ENCODE measurements around the gene CYFIP2.

The CYFIP2 gene

DNA sequence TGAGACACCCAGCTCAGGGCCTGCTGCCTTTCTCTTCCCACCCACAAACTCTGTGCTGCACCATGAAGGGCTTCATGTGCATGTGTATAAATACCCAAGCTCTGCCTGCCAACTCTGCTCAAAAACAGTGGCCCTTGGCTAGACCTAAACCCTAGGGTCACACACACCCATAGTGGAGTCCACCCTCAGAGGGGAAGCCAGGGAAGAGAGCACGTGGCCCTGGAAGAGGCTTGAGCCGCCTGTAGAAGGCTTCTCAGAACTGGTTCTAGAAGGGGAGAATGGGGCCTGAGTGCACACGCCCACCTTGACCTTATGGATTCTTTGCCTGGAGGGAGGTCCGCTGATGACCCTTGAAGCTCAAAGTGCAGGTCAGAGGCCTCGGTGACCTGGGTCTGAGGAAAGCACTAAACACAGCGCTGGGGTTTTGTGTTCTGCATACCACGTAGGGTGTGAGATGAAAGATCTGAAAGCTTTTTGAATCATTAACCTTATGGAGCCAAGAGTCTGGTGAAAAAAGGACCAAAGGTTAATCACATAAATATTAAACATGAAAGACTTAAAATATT lies 60.6 kb downstream of the CYFIP2 start:
- no peak for DNase-seq (ENCODE audit: low read depth)

DNA sequence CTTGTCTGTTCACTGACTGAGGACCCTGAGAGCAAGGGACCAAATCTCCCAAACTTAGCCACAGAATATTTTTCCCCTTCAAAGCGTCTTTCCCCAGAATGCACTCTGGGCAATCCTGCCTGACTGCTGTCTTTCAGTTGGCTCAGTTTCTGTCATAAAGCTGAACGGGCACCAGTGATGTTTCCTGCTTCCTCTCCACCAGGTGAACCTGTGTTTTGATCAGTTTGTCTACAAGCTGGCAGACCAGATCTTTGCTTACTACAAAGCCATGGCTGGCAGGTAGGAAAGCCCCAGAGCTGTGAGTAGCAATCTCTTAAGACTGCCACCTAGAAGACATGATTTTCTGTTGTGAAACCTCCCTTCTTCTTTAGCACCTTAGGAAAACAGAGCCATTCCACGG lies 61.8 kb downstream of the CYFIP2 start:
- DNase-seq (ENCODE audit: low read depth): no peak

DNA sequence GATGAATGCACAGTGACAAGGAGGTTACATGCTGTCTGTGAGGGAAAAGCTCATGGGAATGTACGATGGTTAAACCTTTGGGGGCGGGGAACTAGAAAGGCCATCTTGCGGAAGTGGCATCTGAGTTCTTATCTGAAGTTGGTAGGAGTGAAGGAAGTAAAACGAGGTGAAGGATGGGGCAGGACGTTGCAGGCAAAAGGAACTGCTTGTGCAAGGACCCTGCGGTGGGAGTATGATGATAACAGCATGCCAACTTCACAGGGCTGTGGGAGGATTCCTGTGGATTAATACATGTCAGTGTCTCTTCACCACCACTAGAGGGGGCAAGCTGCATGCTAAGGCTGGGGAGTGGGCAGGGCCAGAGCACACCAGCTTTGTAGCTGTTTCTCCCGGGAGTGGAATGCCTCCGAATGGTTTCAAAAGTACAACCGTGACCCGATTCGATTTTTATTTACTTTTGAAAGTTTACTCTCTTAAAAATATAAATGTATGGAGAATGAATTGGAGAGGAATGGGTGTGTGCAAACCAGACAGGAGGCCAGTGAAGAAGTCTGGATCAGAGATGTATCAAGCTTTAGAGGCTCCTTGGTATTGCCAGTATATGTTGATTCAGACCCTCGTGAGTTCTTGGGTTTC lies 62.5 kb downstream of the CYFIP2 start:
- peak; percentile 25 for DNase-seq (ENCODE audit: low read depth)

DNA sequence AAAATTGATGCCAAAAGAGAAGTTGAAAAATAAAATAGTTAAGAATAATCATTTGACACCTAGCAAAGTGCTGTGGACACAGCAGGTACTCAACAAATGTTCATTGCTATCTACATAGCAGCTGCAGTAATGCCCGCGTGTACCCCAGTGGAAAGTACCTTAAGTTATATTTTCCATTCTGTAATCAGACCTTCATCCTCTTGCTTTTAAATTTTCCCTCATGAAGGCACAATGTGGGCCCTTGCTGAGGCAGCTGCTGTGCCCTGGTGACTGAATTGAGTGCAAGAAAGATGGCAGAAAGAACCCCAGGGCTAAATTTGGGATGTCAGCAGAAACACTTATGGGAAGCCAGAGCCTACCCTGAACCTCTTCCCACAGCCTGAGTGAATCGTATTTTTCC lies 65.9 kb downstream of the CYFIP2 start:
- no peak for DNase-seq (ENCODE audit: low read depth)

DNA sequence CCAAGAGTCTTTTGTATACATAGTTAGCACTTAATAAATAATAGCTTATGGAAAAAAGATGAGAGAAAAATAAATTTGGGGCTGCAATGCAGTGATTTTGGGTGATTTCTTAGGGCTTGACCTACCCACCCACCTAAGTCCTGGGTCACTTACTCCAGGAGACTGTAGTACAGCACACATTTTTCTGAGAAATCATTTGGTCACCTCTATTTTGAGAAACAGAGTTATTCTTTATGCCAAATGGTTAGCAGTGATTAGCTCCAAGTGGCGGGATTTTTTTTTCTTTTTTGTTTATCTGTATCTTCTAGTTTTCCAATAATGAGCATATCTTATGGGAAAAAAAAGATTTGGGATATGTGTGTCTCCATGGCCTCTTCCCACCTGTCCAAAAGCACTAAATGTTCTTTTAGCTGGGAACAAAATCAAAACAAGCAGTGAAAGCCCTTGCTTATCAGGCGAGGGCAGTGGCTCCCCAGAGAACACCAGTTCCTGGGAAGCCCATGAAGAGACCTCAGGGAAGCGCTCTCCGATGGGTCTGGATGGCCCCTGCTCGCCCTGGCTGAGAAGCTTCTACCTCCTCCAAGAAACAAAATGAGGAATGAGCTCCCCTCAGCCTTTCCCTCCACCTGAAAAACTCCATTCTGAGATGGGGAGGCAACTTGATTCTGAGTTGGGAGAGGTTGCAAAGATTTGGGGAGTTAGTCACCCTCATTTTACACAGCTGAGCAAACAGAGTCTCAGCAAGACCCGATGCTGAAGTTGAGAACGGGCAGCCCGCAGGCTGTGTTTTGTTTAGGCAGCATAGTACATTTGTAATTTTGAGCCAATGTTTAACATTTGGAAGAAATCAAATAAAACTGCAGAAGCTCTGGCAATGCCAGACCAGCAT lies 69.9 kb downstream of the CYFIP2 start:
- DNase-seq (ENCODE audit: low read depth): no peak

DNA sequence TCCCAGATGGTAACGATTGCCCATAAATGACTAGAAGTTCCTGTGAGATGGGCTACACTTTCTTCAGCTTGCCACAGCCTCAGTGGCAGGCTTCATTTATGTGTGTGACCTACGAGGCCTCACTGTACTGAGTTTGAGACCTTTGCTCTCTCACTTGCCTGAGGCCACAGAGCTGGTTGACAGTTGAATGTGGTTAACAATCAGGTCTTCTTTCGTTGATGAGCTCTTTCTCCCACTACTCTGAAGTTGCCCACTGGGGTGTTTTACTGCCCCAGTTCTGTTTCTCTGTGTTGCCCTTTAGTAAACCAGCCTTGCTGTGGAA lies 70.5 kb downstream of the CYFIP2 start:
- no peak for DNase-seq (ENCODE audit: low read depth)

DNA sequence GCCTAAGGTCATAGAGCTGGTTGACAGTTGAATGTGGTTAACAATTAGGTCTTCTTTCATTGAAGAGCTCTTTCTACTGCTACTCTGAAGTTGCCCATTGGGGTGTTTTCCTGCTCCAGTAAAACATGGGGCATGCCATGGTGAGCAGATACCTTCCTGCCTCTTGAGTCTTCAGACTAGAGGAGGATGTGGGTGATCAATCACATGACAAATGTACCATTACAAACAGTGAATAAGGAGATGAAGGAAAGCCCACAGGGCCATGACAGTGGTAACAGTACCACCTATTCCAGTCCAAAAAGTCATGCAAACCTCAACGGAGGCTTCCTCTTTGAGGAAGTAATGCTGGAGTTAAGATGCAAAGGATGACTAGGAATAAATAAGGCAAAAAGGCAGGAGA lies 73.5 kb downstream of the CYFIP2 start:
- no peak for DNase-seq (ENCODE audit: low read depth)

DNA sequence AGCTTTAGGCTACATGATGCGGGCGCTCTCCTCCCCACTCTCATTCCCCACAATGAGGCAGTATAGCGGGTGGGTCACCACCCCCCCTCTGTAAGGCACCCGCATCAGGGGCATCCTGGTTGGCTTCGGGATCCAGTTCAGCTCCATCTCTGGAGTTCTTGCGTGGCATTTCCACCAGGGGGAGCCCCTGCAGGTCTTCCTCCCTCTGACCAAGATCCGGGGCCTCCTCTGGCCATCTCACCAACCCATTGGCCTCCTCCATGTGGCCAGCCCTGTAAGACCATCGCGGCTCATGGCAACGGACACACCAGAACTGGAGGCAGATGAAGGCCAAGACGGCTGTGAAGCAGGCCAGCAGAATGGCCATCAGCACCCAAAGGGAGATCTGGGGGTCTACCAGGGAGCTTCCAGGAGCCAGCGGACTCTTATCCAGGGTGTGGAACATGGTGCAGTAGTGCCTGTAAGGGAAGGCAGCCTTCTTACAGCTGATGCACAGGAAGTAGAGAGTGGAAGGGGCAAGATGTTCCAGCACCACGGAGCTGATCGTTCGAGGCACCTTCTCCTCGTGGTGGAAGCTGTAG lies 77.0 kb downstream of the CYFIP2 start:
- DNase-seq (ENCODE audit: low read depth): peak; percentile 5

DNA sequence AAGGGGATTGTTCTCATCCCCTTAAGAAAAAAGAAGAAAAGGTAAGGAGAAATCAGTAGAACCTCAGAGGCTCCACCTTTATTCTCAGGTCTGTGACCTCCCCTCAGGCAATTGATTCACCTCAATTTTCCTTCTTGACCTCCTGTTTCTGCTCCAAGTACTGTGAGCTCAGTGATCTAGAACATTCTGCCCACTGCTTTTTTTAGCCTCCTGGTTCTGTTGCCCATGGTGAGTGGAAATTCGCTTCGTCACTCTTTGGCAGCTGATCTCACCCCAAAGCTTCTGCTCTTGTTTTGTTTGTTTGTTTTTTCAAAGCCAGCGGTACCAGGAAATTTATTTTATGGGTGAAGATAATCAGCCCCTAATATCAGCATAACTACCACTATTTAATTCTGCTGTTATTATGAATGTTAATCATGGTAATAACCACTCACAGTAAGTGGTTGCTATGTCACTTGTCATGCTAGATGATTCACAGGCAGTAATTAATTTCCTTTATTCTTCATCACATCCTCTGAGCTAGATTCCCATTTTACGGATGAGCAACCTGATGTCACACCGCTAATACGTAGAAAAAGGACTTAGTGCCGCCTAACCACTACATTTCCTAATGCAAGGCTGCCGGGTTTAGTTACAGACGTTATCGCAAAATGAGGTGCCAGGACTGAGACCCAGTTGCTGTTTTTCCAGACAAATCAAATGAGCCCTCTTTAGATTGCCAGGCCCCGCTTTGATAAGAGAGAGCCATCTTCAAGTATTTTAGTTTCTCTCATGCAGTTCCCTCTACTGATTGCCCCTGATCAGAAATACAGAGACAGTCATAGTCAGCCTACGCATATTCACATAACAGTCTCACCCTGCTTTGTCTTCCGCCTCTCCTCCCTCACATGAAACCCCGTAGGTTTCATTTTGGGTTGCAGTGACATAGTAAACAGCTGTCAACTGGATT lies 78.2 kb downstream of the CYFIP2 start:
- no peak for DNase-seq (ENCODE audit: low read depth)

DNA sequence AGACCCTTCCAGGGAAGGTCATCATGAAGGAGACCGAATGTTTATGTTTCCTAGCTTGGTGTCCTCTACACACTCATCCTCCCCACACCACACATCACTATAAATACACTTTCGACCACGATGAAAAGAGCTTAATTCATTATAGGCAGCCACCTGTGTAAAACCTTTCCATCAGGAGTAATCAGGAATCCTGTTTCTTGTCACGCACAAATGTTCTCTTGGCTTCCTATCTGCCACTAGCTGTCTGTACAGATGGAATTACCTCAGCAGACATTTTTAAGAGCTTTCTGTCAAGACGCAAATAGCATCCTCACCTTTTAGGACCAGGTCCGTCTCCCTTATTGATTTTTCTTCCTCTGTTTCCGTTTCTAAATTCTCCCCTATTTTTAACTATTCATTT lies 79.1 kb downstream of the CYFIP2 start:
- no peak for DNase-seq (ENCODE audit: low read depth)

DNA sequence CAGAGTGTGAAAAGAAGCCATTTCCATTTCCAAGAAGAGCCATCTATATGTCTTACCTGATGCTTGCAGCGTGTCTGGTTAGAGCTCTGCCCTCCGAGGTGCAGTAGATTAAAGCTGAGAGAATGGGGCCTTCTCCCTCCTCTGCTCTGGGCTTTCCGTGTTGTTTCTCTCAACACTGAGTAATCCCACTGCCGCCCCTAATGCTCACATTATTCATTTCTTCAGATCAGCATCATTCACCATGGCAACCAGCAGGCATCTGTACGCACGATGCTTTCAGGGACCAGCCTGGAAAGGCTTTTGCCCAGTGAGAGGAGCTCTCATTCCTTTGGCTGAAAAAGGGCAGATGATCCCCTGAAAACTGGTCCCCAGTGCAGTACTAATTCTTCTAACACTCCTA lies 79.6 kb downstream of the CYFIP2 start:
- no peak for DNase-seq (ENCODE audit: low read depth)

DNA sequence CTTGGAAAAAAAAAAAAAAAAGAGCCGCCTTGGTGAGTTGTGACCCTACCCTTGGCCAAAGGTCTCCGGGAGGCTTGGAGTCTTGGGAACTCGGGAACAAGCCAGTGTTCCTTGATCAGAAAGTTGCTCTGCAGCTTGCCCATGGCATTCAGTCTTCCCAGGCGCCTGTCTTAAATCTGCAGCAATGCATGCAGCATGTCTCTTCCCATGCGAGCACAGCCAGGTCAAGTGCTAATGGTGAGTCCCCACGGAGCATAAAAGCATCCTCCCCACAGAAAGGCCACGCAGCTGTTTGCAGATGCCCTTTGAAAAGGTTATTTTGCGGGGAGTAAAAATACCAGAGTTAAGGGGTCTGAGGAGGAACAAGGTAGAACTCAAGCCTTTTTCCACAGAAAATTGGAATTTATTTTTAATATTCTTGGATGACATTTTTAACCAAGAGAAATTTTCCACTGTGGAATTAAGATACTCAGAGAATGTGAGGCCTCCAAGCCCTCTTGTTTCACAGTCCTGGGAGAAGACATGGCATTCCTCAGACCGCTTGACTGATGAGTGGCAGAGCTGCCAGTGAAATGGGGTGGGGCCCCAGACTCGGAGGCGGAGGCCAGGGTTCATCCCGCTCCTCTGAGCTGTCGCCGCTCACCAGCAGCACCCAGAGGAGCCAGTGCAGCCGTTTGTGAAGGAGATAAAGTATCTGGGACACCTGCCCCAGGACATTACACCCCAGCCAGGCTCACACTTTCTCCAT lies 81.6 kb downstream of the CYFIP2 start:
- DNase-seq (ENCODE audit: low read depth): no peak

DNA sequence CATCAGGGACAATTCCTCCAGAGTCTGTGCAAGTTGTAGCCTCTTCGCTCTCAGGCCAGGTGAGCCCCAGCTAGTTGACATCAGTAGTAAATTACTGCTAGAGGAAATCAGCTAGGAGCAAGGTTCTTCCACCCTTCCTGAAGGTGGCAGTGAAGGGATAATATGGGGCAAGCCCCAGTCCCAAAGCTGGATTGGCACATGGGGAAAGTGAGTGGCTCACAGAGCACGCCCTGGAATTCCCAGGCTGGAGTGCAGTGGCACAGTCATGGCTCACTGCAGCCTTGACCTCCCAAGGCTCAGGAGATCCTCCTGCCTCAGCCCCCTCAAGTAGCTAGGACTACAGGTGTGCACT lies 82.1 kb downstream of the CYFIP2 start:
- DNase-seq (ENCODE audit: low read depth): no peak

DNA sequence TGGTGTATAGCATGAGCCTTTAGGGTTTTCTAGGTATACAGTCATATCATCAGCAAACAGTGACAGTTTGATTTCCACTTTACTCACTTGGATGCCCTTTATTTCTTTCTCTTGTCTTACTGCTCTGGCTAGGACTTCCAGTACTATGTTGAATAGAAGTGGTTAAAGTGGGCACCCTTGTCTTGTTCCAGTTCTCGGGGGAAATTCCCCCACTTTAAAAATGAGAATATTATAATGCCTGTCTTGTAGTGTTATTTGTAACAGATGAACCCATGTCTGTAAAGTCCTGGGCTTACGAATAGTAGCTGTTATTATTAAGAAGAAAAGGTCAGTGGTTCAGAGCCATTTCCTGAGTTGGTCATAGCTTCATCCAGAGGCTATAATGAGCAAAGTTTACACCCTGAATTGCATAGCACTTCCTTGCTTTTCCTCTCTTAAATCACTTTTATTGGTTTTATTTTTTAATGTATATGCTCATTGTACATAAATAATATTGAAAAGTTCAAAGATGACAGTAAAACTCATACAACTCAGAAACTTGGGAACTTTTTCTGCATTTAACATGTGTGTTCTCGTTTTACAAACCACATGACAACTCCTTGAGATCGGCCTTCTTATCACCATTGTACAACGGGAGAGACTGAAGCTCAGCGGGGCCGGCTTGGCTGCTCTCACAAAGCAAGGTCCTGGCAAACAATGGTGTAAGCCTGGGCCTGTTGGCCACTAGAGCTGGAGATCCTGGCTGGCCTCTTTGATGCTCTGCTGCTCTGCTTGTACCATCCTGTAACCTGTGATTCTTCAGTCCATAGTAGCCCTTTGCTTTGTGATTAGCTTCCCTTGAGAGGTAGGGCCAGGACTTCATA lies 85.2 kb downstream of the CYFIP2 start:
- DNase-seq (ENCODE audit: low read depth): no peak

DNA sequence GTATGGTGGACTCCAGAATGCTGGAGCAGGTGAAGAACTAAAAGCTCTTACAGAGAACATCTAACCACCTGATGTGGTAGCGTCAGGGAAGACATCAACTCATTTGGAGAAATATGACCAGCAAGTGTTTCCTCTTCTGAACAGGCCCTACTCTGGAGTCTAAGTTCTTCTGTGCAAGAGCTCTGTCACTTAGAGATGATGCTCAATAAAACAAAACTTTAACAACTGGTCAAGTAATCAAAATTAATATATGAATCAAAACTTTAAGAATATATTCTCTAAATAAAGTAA lies 85.8 kb downstream of the CYFIP2 start:
- no peak for DNase-seq (ENCODE audit: low read depth)

DNA sequence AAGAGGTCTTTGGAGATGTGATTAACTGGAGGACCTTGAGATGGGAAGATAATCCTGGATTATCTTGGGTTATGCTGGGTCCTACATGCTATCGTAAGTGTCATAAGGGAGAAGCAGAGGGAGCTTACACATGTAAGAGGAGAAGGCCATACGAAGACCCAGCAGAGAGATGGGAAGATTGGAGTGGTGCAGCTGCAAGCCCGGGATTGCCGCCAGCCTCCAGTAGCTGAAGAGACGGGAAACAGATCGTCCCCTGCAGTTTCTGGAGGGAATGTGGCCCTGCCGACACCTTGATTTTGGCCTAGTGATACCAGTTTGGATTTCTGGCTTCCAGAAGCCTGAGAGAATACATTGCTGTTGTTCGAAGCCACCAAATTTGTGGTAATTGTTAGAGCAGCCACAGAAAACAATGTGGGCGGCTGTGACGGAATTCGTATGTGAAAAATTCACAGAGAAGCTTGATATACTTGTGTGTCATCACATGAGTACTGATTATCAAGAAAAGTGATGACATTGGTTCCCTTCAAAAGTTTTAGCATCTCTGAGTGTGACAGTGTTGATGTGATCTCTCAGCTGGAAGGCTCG lies 86.9 kb downstream of the CYFIP2 start:
- no peak for DNase-seq (ENCODE audit: low read depth)

DNA sequence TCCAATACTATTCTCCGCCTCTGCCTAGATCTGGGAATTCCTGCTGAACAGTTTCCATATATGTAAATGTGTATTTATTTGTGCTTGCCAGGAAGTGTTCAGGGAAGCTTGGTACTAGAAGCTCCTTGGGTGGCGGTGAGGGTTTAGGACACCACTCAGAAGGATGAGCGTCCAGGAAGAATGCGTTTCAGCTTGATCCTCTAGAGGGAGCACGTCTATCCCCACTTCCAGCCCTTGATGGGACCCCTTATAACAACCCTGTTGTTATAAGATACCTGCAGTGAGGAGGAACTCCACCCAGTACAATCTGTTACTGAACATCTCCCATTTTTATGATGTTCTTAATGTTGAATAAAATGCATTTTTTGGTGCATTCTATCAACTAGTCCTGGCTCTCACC lies 88.9 kb downstream of the CYFIP2 start:
- no peak for DNase-seq (ENCODE audit: low read depth)

DNA sequence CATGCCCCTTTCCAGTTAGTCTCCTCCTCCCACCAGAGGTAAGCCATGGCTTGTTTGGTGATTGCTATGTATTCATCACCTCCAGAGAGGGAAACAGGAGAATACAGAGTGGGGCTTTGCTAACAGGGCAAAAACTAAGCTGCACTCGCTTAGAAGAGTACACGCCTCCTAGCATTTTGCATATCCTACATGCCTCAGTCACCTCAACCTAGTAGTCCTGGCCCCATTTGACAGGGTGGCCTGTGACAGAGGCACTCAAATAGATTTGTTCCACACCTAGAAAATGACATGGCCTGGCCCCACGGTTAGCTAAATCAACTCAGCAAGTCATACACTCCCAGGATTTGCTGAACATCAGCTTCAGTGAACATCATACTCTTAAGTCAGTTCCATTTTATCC lies 90.7 kb downstream of the CYFIP2 start:
- no peak for DNase-seq (ENCODE audit: low read depth)

DNA sequence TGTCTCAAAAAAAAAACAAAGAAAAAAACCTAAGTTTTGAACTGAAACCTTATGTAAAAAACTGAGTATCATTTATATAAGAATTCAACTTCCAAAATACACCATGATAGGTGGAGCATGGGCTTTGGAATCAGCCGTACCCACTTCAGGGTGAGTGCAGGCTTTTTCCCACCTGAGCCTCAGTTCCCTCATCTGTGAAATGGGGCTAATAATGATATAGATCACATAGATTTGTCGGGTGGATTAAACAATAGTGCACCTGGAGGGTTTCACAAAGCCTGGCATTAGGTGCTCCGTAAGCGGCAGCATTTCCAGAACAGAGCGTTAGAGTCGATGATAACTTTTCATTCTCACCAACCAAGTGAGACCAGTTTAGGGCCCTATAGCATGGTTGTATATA lies 91.9 kb downstream of the CYFIP2 start:
- no peak for DNase-seq (ENCODE audit: low read depth)

DNA sequence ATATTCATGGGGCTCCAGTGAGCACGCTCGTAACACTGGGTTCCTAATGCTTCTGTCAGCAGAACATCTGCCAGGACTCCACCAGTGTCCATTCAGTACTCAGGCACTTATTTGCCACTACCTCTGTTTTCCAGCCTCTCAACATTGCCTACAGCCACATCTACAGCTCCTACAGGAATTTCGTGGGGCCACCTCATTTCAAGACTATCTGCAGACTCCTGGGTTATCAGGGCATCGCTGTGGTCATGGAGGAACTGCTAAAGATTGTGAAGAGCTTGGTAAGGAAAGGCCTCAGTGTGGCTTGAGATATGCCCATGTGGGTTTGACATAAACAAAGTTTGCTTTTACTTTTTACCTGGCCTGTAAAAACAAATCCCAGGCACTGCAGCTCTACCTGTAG lies 92.9 kb downstream of the CYFIP2 start:
- DNase-seq (ENCODE audit: low read depth): no peak
